HUES48 (cell line): ENCODE measurements around the gene ZNF514.
A peak's percentile ranks its signal among the peaks of the same experiment; 100 is the strongest.

Experiments
- H3K27ac ChIP-seq: one replicate; pipeline ENCODE4 v1.7.0; 2013; ENCODE audit warnings: low read depth, low read length, inconsistent platforms
- H3K27me3 ChIP-seq: 2 replicates; pipeline ENCODE4 v1.6.1; 2013; ENCODE audit warnings: mild to moderate bottlenecking, low read length; ENCODE audit not compliant: control insufficient read depth, insufficient read depth
- H3K36me3 ChIP-seq: 2 replicates; pipeline ENCODE4 v1.6.1; 2013; ENCODE audit warnings: low read length; ENCODE audit not compliant: control insufficient read depth, insufficient read depth
- H3K4me1 ChIP-seq: 2 replicates; pipeline ENCODE4 v1.6.1; 2013; ENCODE audit warnings: mild to moderate bottlenecking, low read length; ENCODE audit not compliant: control insufficient read depth, insufficient read depth
- H3K4me3 ChIP-seq: 2 replicates; pipeline ENCODE4 v1.5.1; 2013; ENCODE audit warnings: mild to moderate bottlenecking, low read depth, low read length
- H3K9ac ChIP-seq: 2 replicates; pipeline ENCODE4 v1.6.1; 2013; ENCODE audit warnings: mild to moderate bottlenecking, low read depth, low read length, moderate library complexity
- H3K9me3 ChIP-seq: 2 replicates; pipeline ENCODE4 v1.6.1; 2013; ENCODE audit warnings: low read length; ENCODE audit not compliant: control insufficient read depth, insufficient read depth

Gene ZNF514

DNA sequence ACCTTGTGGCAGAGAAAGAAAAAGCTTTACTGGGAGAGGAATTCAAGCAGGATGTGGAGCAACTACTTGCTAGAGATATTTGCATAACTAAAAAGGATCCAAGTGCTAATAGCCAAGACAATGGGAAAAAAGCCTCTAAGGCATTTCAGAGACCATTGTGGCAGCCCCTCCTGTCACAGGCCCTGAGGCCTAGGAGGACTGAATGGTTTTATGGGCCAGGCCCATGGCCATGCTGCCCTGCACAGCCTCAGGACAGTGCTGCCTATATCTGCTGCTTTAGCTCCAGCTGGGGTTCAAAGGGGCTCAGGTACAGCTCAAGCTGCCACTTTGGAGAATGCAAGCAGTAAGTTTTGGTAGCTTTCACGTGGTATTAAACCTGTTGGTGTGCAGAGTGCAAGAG lies 20.9 kb downstream of the ZNF514 start:
- H3K4me1 ChIP-seq = no peaks in the 10 kb centered on the region
- H3K4me3 ChIP-seq = no peak overlapping the region
- peaks cover 67% of the 10 kb centered on the region for H3K9me3 ChIP-seq

DNA sequence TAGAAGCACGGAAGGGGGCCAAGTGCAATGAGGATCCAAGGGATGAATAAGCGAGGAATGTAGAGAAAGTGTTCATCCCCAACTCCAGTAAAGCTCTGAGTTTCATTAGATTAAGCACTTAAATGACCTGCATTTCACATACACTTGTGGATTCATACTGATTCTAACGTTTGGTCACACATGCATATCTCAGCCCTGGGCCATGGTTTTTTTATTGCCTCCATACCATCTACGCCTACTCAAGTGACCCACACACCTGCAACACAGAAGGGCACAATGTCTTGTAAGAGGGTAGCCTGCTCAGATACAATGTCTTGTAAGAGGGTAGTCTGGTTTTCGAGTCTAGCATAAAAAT lies 37.5 kb downstream of the ZNF514 start:
- Histone ChIP-seq H3K36me3 (peaks cover 9% of the 10 kb centered on the region; the same call in 1 of the 2 replicates), H3K4me1 (peaks cover 8% of the 10 kb centered on the region), H3K9ac (peak overlapping the region; percentile 98), H3K4me3 (peak overlapping the region; percentile 81), H3K27me3 (no peaks in the 10 kb centered on the region), H3K27ac (no peak overlapping the region), H3K9me3 (peaks cover 3% of the 10 kb centered on the region; the same call in 1 of the 2 replicates)

More for the DNA sequence above, 20.9 kb downstream of the ZNF514 start:
- H3K27me3 ChIP-seq = no peaks in the 10 kb centered on the region
- H3K9ac ChIP-seq = no peak overlapping the region
- no peak overlapping the region for H3K27ac ChIP-seq
- H3K36me3 ChIP-seq = no peaks in the 10 kb centered on the region

DNA sequence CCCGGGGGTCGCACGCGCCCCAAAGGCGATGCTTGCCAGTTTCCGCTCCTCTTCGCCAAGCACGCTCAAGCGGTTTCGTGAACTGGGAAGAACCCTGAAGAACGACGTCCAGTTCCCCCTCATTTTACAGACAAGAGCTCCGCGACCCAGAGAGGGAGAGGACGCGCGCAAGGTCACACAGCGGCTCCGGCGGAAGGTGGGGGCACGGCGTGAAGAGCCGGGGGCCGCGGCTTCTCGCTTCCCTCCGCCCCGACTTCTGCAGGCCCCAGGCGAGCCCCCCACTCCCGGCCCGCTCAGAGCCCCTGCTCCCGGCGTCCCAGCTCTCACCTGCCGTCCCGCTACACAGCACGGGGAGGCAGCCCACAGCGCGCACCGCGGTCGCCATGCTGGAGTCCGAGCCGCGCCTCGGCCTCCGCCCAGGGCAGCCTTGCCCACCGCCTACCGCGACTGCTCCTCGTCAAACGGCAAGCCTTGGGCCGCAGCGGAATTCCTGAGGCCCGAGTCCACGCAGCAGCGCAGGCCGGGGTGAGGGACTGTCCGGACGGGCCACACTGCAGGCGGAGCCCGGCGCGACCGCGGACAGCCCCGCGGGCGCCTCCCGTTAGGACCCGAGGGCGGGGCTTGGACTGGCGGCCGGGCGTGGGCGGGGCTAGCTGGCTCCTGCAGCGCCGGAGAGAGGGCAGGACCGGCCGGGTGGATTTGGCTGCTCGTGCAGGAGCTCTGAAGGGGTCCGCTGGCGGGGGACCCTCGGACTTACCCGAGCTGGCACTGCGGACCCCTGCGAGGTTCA lies 38.0 kb downstream of the ZNF514 start, which contains the start of gene MRPS5:
MRPS5 (minus strand) TSS at position 402 of the 790 bp plus-strand sequence; CDS start at position 385, 17 bp downstream.
- Histone ChIP-seq H3K27ac (peak within 1 kb of the TSS; percentile 90), H3K4me1 (peaks cover 8% of the 10 kb centered on the region), H3K9ac (peak within 1 kb of the TSS; percentile 98), H3K27me3 (no peaks in the 10 kb centered on the region), H3K4me3 (peak within 1 kb of the TSS; percentile 81), H3K9me3 (no peaks in the 10 kb centered on the region), H3K36me3 (peaks cover 12% of the 10 kb centered on the region)

DNA sequence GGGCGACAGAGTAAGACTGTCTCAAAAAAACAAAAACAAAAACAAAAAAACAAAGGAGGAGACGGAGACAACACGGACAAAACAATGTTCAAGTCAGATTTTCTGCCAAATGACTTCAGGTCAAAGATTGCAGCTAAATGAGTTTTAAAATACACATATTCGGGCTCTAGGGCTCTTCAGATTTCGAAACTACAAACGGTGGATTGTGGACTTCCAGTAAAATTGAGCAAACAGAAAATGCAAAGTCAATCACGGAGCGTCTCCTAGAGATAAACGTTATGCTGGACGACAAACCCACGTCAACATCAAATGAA lies 38.6 kb downstream of the ZNF514 start:
- Histone ChIP-seq H3K4me1 (peaks cover 8% of the 10 kb centered on the region), H3K27ac (peak overlapping the region; percentile 90), H3K36me3 (peaks cover 17% of the 10 kb centered on the region), H3K4me3 (peak overlapping the region; percentile 81), H3K27me3 (no peaks in the 10 kb centered on the region), H3K9me3 (no peaks in the 10 kb centered on the region), H3K9ac (peak overlapping the region; percentile 98)

DNA sequence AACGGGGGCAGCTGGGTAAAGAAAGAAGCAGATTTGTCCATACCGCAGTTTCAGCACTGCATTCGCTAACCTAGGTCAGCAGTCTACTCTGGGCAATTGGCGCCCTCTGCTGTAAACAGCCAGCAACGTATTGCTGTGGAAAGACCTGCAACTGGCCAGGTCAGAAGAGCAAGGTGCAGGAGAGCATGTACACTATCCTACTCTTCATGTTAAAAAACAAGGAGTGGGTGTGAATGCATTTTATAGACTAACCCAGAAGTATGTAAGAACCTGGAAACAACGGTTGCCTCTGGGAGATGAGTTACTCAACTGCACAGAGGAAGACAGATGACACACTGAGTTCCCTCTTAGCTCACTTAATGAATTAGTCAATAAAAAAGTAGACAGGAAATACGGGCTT lies 44.2 kb downstream of the ZNF514 start:
- Histone ChIP-seq H3K27me3 (no peaks in the 10 kb centered on the region), H3K4me3 (no peak overlapping the region), H3K9ac (no peak overlapping the region), H3K4me1 (peaks cover 4% of the 10 kb centered on the region), H3K36me3 (peaks cover 58% of the 10 kb centered on the region), H3K27ac (no peak overlapping the region), H3K9me3 (no peaks in the 10 kb centered on the region)

DNA sequence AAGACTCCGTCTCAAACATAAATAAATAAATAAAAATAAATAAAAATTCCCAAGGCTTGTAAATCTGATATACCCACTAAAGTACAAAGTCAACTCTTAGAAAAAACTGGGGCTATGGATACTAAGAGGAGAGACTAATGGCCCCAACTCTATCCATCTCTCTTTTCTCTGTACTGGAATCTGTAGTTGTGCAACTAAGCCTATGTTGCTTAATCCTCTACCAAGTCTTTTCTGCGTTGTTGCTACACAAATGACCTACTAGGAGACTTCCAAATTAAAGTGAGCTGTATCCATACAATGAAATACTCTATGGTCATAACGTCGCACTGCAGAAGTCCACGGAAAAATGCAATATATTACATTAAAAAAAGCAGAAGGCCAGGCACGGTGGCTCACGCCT lies 46.2 kb downstream of the ZNF514 start:
- Histone ChIP-seq H3K27me3 (no peaks in the 10 kb centered on the region), H3K9ac (no peak overlapping the region), H3K4me1 (peaks cover 4% of the 10 kb centered on the region), H3K9me3 (no peaks in the 10 kb centered on the region), H3K4me3 (no peak overlapping the region), H3K36me3 (peaks cover 77% of the 10 kb centered on the region), H3K27ac (no peak overlapping the region)

DNA sequence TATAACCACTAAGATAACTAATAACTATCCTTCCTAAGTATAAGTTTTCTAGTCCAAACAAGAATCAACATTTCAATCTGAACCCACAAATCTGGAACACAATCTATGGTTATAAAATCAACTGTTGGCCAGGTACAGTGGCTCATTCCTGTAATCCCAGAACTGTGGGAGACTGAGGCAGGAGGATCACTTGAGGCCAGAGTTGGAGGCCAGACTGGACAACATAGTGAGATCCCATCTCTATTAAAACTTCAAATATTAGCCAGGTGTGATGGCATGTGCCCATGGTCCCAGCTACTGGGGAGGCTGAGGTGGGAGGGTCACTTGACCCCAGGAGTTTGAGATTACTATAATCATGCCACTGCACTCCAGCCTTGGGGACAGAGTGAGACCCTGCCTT lies 49.3 kb downstream of the ZNF514 start:
- H3K9ac ChIP-seq = no peak overlapping the region
- H3K27me3 ChIP-seq = no peaks in the 10 kb centered on the region
- H3K4me3 ChIP-seq = no peak overlapping the region
- no peaks in the 10 kb centered on the region for H3K4me1 ChIP-seq
- H3K36me3 ChIP-seq = peaks cover 91% of the 10 kb centered on the region
- no peaks in the 10 kb centered on the region for H3K9me3 ChIP-seq
- H3K27ac ChIP-seq = no peak overlapping the region

DNA sequence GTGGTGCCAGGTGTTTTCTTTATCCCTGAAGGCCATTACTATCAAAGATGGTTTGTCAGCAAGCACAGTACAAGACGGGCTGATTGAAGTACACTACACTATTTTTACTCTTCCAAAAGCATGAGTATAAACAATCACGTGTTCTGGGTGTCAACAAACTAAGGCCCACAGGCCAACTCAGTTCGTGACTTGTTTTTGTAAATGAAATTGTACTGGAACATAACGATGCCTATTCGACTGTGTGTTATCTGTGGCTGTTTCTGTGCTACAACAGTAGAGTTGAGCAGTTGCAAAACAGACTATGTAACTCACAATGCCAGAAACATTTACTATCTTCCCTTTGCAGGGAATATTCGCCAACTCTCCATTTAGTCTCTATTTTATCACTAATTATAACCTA lies 50.4 kb downstream of the ZNF514 start:
- Histone ChIP-seq H3K4me1 (no peaks in the 10 kb centered on the region), H3K27ac (no peak overlapping the region), H3K27me3 (no peaks in the 10 kb centered on the region), H3K9ac (no peak overlapping the region), H3K4me3 (no peak overlapping the region), H3K36me3 (peaks cover 93% of the 10 kb centered on the region), H3K9me3 (no peaks in the 10 kb centered on the region)

DNA sequence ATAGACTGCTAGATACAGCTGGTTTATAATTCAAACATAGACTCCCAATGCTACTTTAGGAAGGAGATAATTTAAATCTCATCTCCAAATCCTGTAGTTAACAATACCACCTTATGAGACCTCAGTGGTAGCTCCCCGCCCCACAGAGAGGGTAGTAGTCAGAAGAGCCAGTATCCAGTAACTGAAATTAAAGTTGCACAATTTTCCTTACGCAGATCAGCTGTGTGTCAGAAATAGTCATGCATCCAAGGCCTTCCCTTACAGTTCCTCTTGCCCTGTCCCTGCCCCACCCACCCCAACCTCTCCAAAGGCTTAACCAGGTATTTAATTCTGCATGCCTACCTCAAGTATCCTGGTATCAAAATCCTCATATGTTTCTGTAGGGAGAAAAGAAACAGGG lies 53.6 kb downstream of the ZNF514 start:
- H3K27me3 ChIP-seq = no peaks in the 10 kb centered on the region
- no peak overlapping the region for H3K27ac ChIP-seq
- H3K9ac ChIP-seq = no peak overlapping the region
- peaks cover 99% of the 10 kb centered on the region for H3K36me3 ChIP-seq
- H3K9me3 ChIP-seq = no peaks in the 10 kb centered on the region
- no peak overlapping the region for H3K4me3 ChIP-seq
- H3K4me1 ChIP-seq = no peaks in the 10 kb centered on the region

DNA sequence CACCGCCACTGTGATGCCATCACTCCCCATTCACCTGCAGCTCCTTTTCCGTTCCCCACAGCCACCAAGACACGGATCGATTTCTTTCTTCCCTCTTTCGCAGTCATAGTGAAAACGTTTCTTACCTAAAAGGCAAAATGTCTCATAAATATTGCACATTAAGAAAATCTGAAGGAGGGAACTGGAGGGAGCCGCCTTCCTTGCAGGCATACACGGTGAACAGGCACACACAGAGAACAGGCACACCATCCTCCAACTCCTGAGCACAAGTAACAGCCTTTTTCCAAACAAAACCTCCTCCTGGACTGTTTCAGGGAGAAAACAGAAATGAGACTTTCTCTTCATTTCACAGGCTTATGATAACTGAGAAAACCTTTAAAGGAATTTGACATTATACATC lies 55.0 kb downstream of the ZNF514 start:
- H3K27me3 ChIP-seq = no peaks in the 10 kb centered on the region
- no peak overlapping the region for H3K4me3 ChIP-seq
- no peak overlapping the region for H3K27ac ChIP-seq
- H3K9me3 ChIP-seq = no peaks in the 10 kb centered on the region; the same call in 1 of the 2 replicates
- H3K9ac ChIP-seq = no peak overlapping the region
- H3K4me1 ChIP-seq = no peaks in the 10 kb centered on the region
- H3K36me3 ChIP-seq = peaks cover 99% of the 10 kb centered on the region

DNA sequence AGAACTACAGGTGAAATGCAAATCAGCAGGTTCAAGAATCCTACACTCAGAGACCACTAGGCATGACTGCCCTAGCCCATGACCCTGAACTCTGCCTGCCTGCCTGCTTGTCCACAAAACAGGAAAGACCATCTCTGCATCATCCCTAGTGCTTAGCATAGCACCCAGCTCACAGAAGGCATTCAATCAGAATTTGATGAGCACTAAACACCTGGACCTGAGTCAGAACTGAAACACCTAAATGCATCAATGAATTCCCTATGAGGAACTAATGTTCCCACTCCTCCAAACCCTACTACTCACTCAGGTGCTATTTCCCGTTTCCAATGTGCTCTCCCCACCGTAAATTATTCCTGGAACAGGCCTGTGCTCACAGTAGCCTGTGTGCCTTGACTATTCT lies 59.7 kb downstream of the ZNF514 start:
- Histone ChIP-seq H3K27ac (no peak overlapping the region), H3K4me1 (no peaks in the 10 kb centered on the region), H3K4me3 (no peak overlapping the region), H3K27me3 (no peaks in the 10 kb centered on the region), H3K36me3 (peaks cover 61% of the 10 kb centered on the region), H3K9me3 (no peaks in the 10 kb centered on the region; the same call in 1 of the 2 replicates), H3K9ac (no peak overlapping the region)
